K562 (cell line): Measurements from ENCODE around the gene GALNT17. TPM values are rescaled to one million over a fixed set of nuclear protein-coding genes. Genes with fewer than 3 reads are reported as not detected.

Experiments
- ARID1B ChIP-seq: fragments of 450-650 bp; IDR thresholded peaks from 2 replicates; pipeline ENCODE4 v1.6.1; 2016; ENCODE audit warnings: antibody characterized with exemption, mild to moderate bottlenecking, inconsistent platforms
- HEY1 ChIP-seq: fragments of 250-450 bp; sonication (Bioruptor Pico); IDR thresholded peaks from 2 replicates; pipeline ENCODE4 v1.5.0; 2020; ENCODE audit warnings: mild to moderate bottlenecking, moderate library complexity, borderline replicate concordance
- MGA ChIP-seq: fragments of 450-650 bp; IDR thresholded peaks from 2 replicates; pipeline ENCODE4 v1.6.1; 2016; ENCODE audit warnings: mild to moderate bottlenecking, moderate library complexity
- MIER1 ChIP-seq: fragments of 450-650 bp; IDR thresholded peaks from 2 replicates; pipeline ENCODE4 v1.6.1; 2016; ENCODE audit warnings: antibody characterized with exemption, mild to moderate bottlenecking, low read depth
- RNF2 ChIP-seq: sonication (generic); IDR thresholded peaks from 2 replicates; pipeline ENCODE4 v1.6.1; 2016
- ZHX1 ChIP-seq: fragments of 150-350 bp; conservative IDR thresholded peaks from 2 replicates; pipeline ENCODE4 v1.6.1; 2014; ENCODE audit warnings: low read length
- ZNF609 ChIP-seq: sonication (generic); formaldehyde crosslinking; IDR thresholded peaks from 2 replicates; pipeline ENCODE4 v1.8.1; 2023; ENCODE audit warnings: missing genetic modification reagents, mild to moderate bottlenecking, borderline replicate concordance
- polyA plus RNA-seq, 8 experiments: library from polyadenylated mRNA; depleted of rRNA in 4 of 8; stranded (reverse) in 5 of 8; unstranded in 3 of 8; fragments of >200 nt; fragmentation: Nextera tagmentation in 2 of 8; fragmentation: Illumina TruSeq in 1 of 8; extraction: Ambion mirVana in 2 of 8; extraction: Trizol in 1 of 8; gene quantifications; 2 replicates each; pipeline versions ENCODE4 v1.2.1 to v1.2.3, GENCODE V29; 2011 to 2014; ENCODE audit warnings: inconsistent platforms in 1 of 8, missing spikeins in 1 of 8
- total RNA-seq, 7 experiments: library from RNA; depleted of rRNA in 6 of 7; stranded (reverse); fragments of >200 nt in 6 of 7; fragmentation: Illumina TruSeq in 2 of 7; extraction: Trizol in 2 of 7; gene quantifications; 2 replicates each; pipeline versions ENCODE4 v1.2.1 to v1.2.3, GENCODE V29; 2011 to 2021; ENCODE audit warnings: low replicate concordance in 1 of 7

GALNT17 gene
- total and polyA plus RNA-seq, 9 of the 15 experiments (the other 6 are each of a cell fraction or from before 2014, with no cell fraction given): not detected

- TF ChIP-seq MGA (no peak), HEY1 (CRISPR knock-in tag) (no peak), MIER1 (no peak), ZHX1 (no peak), ZNF609 (CRISPR knock-in tag) (no peak), ARID1B (no peak), RNF2 (no peak)
These were observed 428.5 kb downstream of the GALNT17 start (continued) for GRCh38 chr7:71560354-71560995.
